HepG2 (cell line): ENCODE measurements around the gene PSMB2. TPM values are rescaled to one million over a fixed set of nuclear protein-coding genes. Genes with fewer than 3 reads are reported as not detected.

Experiments
- ATAC-seq: fragments of 200-7000 bp; cut with Tn5 transposase; 3 replicates; pipeline ENCODE4 v1.9.1; 2020; ENCODE audit warnings: mild to moderate bottlenecking, moderate library complexity
- BruUV-seq: library from RNA; stranded (reverse); fragments of 400-500 nt; replicated peaks from 2 replicates; lab custom pipeline; 2021; lab: Mats Ljungman, UMichigan
- CTCF ChIA-PET: fragments of 300-600 bp; formaldehyde crosslinking; extraction: SDS; loops from one replicate; lab custom pipeline; 2021; ENCODE audit warnings: low total read pairs, inconsistent platforms, low intra/inter-chr PET ratio; lab: Yijun Ruan, JAX
- POLR2A ChIA-PET: fragments of 350-600 bp; sonication (Branson Sonifier 250); formaldehyde crosslinking; loops from one replicate; lab custom pipeline; 2020; ENCODE audit warnings: antibody characterized with exemption, inconsistent platforms; lab: Yijun Ruan, JAX
- DNase-seq: peaks from one replicate; pipeline ENCODE4 v3.0.0-alpha.2; 2015; ENCODE audit warnings: low spot score
- FAIRE-seq: peaks from 3 replicates; lab custom pipeline; 2011; peaks lifted over from hg19 to GRCh38; lab: Jason Lieb, UNC
- H2AFZ ChIP-seq: one replicate; pipeline ENCODE4 v1.6.1; 2011; ENCODE audit warnings: low read length, inconsistent platforms
- H3K27ac ChIP-seq: fragments of 300-600 bp; 3 replicates; pipeline ENCODE4 v1.8.0; 2011; ENCODE audit warnings: mixed run types, mild to moderate bottlenecking, mixed read lengths, low read length, inconsistent platforms; ENCODE audit not compliant: insufficient read depth; ENCODE audit errors: extremely low read length
- H3K27me3 ChIP-seq, 2 experiments: fragments of 200-600 bp in 1 of 2; 2 replicates in 1 of 2; 3 replicates in 1 of 2; pipeline versions ENCODE4 v1.6.0 to v1.8.0; 2011; ENCODE audit warnings: low read length in 2 of 2, mild to moderate bottlenecking in 2 of 2, moderate library complexity in 2 of 2, inconsistent platforms in 1 of 2; ENCODE audit not compliant: insufficient read depth in 2 of 2, control insufficient read depth in 1 of 2
- H3K36me3 ChIP-seq, 2 experiments: fragments of 200-600 bp in 1 of 2; replicated peaks in 1 of 2; 2 replicates in 1 of 2; 3 replicates in 1 of 2; pipeline versions ENCODE4 v1.5.1 to v1.8.0; 2011; ENCODE audit warnings: low read length in 2 of 2, inconsistent platforms in 1 of 2; ENCODE audit not compliant: insufficient read depth in 2 of 2, control insufficient read depth in 1 of 2
- H3K4me1 ChIP-seq: 2 replicates; pipeline ENCODE4 v1.5.1; 2012; ENCODE audit warnings: low read length, inconsistent platforms; ENCODE audit not compliant: insufficient read depth
- H3K4me2 ChIP-seq: 2 replicates; pipeline ENCODE4 v1.6.0; 2011; ENCODE audit warnings: low read depth, low read length, inconsistent platforms
- H3K4me3 ChIP-seq, 3 experiments: fragments of 200-600 bp in 1 of 3; sonication (generic), shearing (Covaris generic) in 1 of 3; replicated peaks in 1 of 3; 2 replicates each; pipeline ENCODE4 v1.5.1; 2011 to 2016; ENCODE audit warnings: low read length in 3 of 3, inconsistent platforms in 2 of 3, low read depth in 2 of 3, mild to moderate bottlenecking in 2 of 3, control low read depth in 1 of 3, mixed read lengths in 1 of 3; ENCODE audit not compliant: insufficient read depth in 1 of 3
- H3K79me2 ChIP-seq: one replicate; pipeline ENCODE4 v1.6.1; 2011; ENCODE audit warnings: low read length, inconsistent platforms; ENCODE audit not compliant: insufficient read depth
- H3K9ac ChIP-seq: 2 replicates; pipeline ENCODE4 v1.6.0; 2011; ENCODE audit warnings: mild to moderate bottlenecking, low read depth, low read length, inconsistent platforms; ENCODE audit not compliant: insufficient read depth
- H3K9me3 ChIP-seq: 2 replicates; pipeline ENCODE4 v1.5.1; 2012; ENCODE audit warnings: mild to moderate bottlenecking, low read length
- H4K20me1 ChIP-seq: 2 replicates; pipeline ENCODE4 v1.6.0; 2011; ENCODE audit warnings: inconsistent platforms, mild to moderate bottlenecking, low read length, moderate library complexity; ENCODE audit not compliant: insufficient read depth
- ARHGAP35 ChIP-seq: sonication (generic); formaldehyde crosslinking; IDR thresholded peaks from 2 replicates; pipeline ENCODE4 v1.9.0; 2022; ENCODE audit warnings: mild to moderate bottlenecking, inconsistent platforms, moderate library complexity, missing genetic modification reagents, borderline replicate concordance
- ATF7-NPFF ChIP-seq: sonication (generic); formaldehyde crosslinking; IDR thresholded peaks from 2 replicates; pipeline ENCODE4 v1.8.1; 2023; ENCODE audit warnings: mild to moderate bottlenecking, low read depth, missing genetic modification reagents, moderate library complexity
- PATZ1 ChIP-seq: sonication (generic); formaldehyde crosslinking; IDR thresholded peaks from 2 replicates; pipeline ENCODE4 v1.4.0; 2020; ENCODE audit warnings: missing genetic modification reagents
- TRIM24 ChIP-seq: sonication (generic); formaldehyde crosslinking; IDR thresholded peaks from 2 replicates; pipeline ENCODE4 v1.8.0; 2022; ENCODE audit warnings: mild to moderate bottlenecking, missing genetic modification reagents
- ZFP36L2 ChIP-seq: sonication (generic); formaldehyde crosslinking; IDR thresholded peaks from 2 replicates; pipeline ENCODE4 v1.4.0; 2020; ENCODE audit warnings: missing genetic modification reagents
- ZFP37 ChIP-seq: sonication (generic); formaldehyde crosslinking; IDR thresholded peaks from 2 replicates; pipeline ENCODE4 v1.4.0; 2020; ENCODE audit warnings: missing genetic modification reagents, borderline replicate concordance
- ZNF430 ChIP-seq: sonication (generic); formaldehyde crosslinking; IDR thresholded peaks from 2 replicates; pipeline ENCODE4 v1.9.0; 2021; ENCODE audit warnings: mild to moderate bottlenecking, missing genetic modification reagents
- ZNF652 ChIP-seq: IDR thresholded peaks from 2 replicates; pipeline ENCODE4 v1.6.1; 2016; ENCODE audit warnings: low read depth, borderline replicate concordance
- WGBS: methylation state at CpG from one replicate; pipeline ENCODE4 v1.1.6; 2017; ENCODE audit warnings: low lambda C conversion rate; 5-methylcytosine and 5-hydroxymethylcytosine counted together
- in situ Hi-C: cut with HindIII; loops from 2 replicates; pipeline ENCODE4 v1.10.0; 2017; ENCODE audit warnings: low pct_unique_long_range_greater_than_20kb; ENCODE audit not compliant: extremely low pct_ligation_motif_present
- intact Hi-C: fragments of 100-400 bp; cut with micrococcal nuclease; formaldehyde crosslinking; loops from one replicate; pipeline ENCODE4 v1.10.0; 2022; ENCODE audit not compliant: unreplicated experiment
- polyA plus RNA-seq, 8 experiments: library from polyadenylated mRNA; depleted of rRNA in 3 of 8; stranded (reverse) in 7 of 8; unstranded in 1 of 8; fragments of >200 nt; fragmentation: Illumina TruSeq in 4 of 8; extraction: Trizol in 4 of 8; gene quantifications; 2 replicates each; pipeline versions ENCODE4 v1.2.1 to v1.2.3, GENCODE V29; 2011 to 2016; ENCODE audit warnings: low read depth in 4 of 8, missing spikeins in 1 of 8, mixed read lengths in 1 of 8; ENCODE audit not compliant: insufficient read depth in 1 of 8
- total RNA-seq, 5 experiments: library from RNA; depleted of rRNA; stranded (reverse); fragments of >200 nt; fragmentation: Illumina TruSeq; extraction: Trizol; gene quantifications; 2 replicates each; pipeline ENCODE4 v1.2.3, GENCODE V29; 2016; ENCODE audit warnings: low read depth in 1 of 5
- TF ChIP-seq, protein P1 (sequence below): sonication (generic); formaldehyde crosslinking; IDR thresholded peaks from 2 replicates; pipeline ENCODE4 v1.4.0; 2020; ENCODE audit warnings: mild to moderate bottlenecking, missing genetic modification reagents
- TF ChIP-seq, protein P2 (sequence below): sonication (generic); formaldehyde crosslinking; IDR thresholded peaks from 2 replicates; pipeline ENCODE4 v1.4.0; 2020; ENCODE audit warnings: mild to moderate bottlenecking, missing genetic modification reagents

The PSMB2 gene
- total and polyA plus RNA-seq, 2 of the 13 experiments (the other 11 are each of a cell fraction or from before 2014, with no cell fraction given), result 60.6 to 62.2 TPM

- in situ Hi-C loops (loop anchor here (10.0 kb wide), 1 partner anchor 365 kb away; the partner anchor contains the start of gene SFPQ), intact Hi-C loops (no loop called here)
- Histone ChIP-seq H3K9ac (no peak overlapping the region), H3K4me2 (no peak overlapping the region), H3K36me3 (peaks cover 2 to 18% of the 10 kb centered on the region in 2 experiments; a peak in 2 of 5 replicates), H4K20me1 (peaks cover 14% of the 10 kb centered on the region), H3K4me3 (no peak overlapping the region), H2AFZ (no peak overlapping the region), H3K27me3 (no peaks in the 10 kb centered on the region), H3K9me3 (no peaks in the 10 kb centered on the region), H3K27ac (no peak overlapping the region), H3K79me2 (peaks cover 13% of the 10 kb centered on the region), H3K4me1 (peaks cover 32% of the 10 kb centered on the region)
- CTCF ChIA-PET, result no interaction called here
- FAIRE-seq (no peak), ATAC-seq (no peak), DNase-seq (no peak)
- POLR2A ChIA-PET, result no interaction called here
- no TSS peak for BruUV-seq
- WGBS, result 92% methylated on average over 7 of the region's 7 CpGs
- no peak for TF ChIP-seq ZFP37 (CRISPR knock-in tag)
- no peak for TF ChIP-seq ARHGAP35 (CRISPR knock-in tag)
- TF ChIP-seq, protein P1, sequence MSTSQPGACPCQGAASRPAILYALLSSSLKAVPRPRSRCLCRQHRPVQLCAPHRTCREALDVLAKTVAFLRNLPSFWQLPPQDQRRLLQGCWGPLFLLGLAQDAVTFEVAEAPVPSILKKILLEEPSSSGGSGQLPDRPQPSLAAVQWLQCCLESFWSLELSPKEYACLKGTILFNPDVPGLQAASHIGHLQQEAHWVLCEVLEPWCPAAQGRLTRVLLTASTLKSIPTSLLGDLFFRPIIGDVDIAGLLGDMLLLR (CRISPR knock-in tag), result no peak
Measured at GRCh38 chr1:35559317-35559944, 81.9 kb downstream of the PSMB2 start.

- DNase-seq, result no peak
- CTCF ChIA-PET, result no interaction called here
- no peak for FAIRE-seq
- WGBS, result 54% methylated on average over 19 of the region's 26 CpGs
- Histone ChIP-seq H3K9me3 (no peaks in the 10 kb centered on the region), H3K27ac (peak overlapping the region; percentile 98), H3K79me2 (peaks cover 19% of the 10 kb centered on the region), H3K4me1 (peaks cover 38% of the 10 kb centered on the region), H3K4me3 (peak overlapping the region; percentile 67 to 84 (median 82)), H3K27me3 (no peaks in the 10 kb centered on the region), H2AFZ (no peak overlapping the region), H4K20me1 (peaks cover 14% of the 10 kb centered on the region), H3K9ac (peak overlapping the region; percentile 89), H3K4me2 (peak overlapping the region; percentile 92), H3K36me3 (peaks cover 2 to 22% of the 10 kb centered on the region in 2 experiments; a peak in 2 of 5 replicates)
- BruUV-seq, result no TSS peak
- ATAC-seq, result no peak
- POLR2A ChIA-PET, result interaction anchor here (0.6 to 2.4 kb wide), 4 partner anchors 8 to 366 kb away, joined by 3 to 6 read pairs (median 3); partner anchors contain the start of gene SFPQ
- in situ Hi-C loops, result loop anchor here (10.0 kb wide), 1 partner anchor 364 kb away; the partner anchor contains the start of gene SFPQ
- intact Hi-C loops, result no loop called here
- 0 out of 2 replicates have a peak, but pooled peaks have one; percentile 9 for TF ChIP-seq PATZ1 (CRISPR knock-in tag)
- TF ChIP-seq ZNF430, result no peak
- TF ChIP-seq ZNF652 (CRISPR knock-in tag), result peak; percentile 96
- TF ChIP-seq ZFP37 (CRISPR knock-in tag), result no peak
- TF ChIP-seq, protein P2, sequence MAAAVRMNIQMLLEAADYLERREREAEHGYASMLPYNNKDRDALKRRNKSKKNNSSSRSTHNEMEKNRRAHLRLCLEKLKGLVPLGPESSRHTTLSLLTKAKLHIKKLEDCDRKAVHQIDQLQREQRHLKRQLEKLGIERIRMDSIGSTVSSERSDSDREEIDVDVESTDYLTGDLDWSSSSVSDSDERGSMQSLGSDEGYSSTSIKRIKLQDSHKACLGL (CRISPR knock-in tag), result no peak
- TF ChIP-seq TRIM24 (CRISPR knock-in tag), result no peak
- 0 out of 2 replicates have a peak, but pooled peaks have one; percentile 11 for TF ChIP-seq ATF7-NPFF (CRISPR knock-in tag)
- no peak for TF ChIP-seq ZFP36L2 (CRISPR knock-in tag)
Measured at GRCh38 chr1:35558374-35559316, 82.7 kb downstream of the PSMB2 start.
